H1 (cell line): Measurements from ENCODE around the gene CDHR2. TPM values are rescaled to one million over a fixed set of nuclear protein-coding genes. Genes with fewer than 3 reads are reported as not detected.

Experiments used
- CTCF ChIA-PET: fragments of 300-600 bp; sonication (Branson Sonifier 250); formaldehyde crosslinking; loops from one replicate; lab custom pipeline; 2021; ENCODE audit not compliant: partially characterized antibody; lab: Charles Lee
- POLR2A ChIA-PET: fragments of 300-600 bp; sonication (Branson Sonifier 250); formaldehyde crosslinking; loops from one replicate; lab custom pipeline; 2021; ENCODE audit warnings: inconsistent platforms; ENCODE audit not compliant: partially characterized antibody; lab: Charles Lee
- DNase-seq, 2 experiments: peaks; one replicate each; pipeline versions ENCODE4 v3.0.0 to v3.0.0-alpha.2; 2010 to 2022; ENCODE audit warnings: low spot score in 2 of 2, low read depth in 1 of 2, mixed read lengths in 1 of 2
- FAIRE-seq: peaks from 2 replicates; lab custom pipeline; 2011; peaks lifted over from hg19 to GRCh38; lab: Jason Lieb, UNC
- H2AFZ ChIP-seq: 2 replicates; pipeline ENCODE4 v1.8.1; 2012; ENCODE audit warnings: low read length, inconsistent platforms
- H2AK5ac ChIP-seq: 2 replicates; pipeline ENCODE4 v1.6.1; 2013; ENCODE audit warnings: low read depth, low read length
- H2BK120ac ChIP-seq: replicated peaks from 2 replicates; pipeline ENCODE3; 2013; ENCODE audit warnings: low read depth, low read length, inconsistent platforms
- H2BK12ac ChIP-seq: 2 replicates; pipeline ENCODE4 v1.6.1; 2013; ENCODE audit warnings: low read depth, low read length
- H2BK15ac ChIP-seq: 2 replicates; pipeline ENCODE4 v1.6.1; 2013; ENCODE audit warnings: low read length
- H2BK20ac ChIP-seq: 2 replicates; pipeline ENCODE4 v1.6.1; 2013; ENCODE audit warnings: low read length
- H2BK5ac ChIP-seq: 2 replicates; pipeline ENCODE4 v1.6.1; 2013; ENCODE audit warnings: low read depth, low read length
- H3K14ac ChIP-seq: 2 replicates; pipeline ENCODE4 v1.6.1; 2013; ENCODE audit warnings: inconsistent platforms; ENCODE audit not compliant: insufficient read length
- H3K18ac ChIP-seq: 2 replicates; pipeline ENCODE4 v1.6.1; 2013; ENCODE audit warnings: low read length; ENCODE audit errors: extremely low read depth
- H3K23ac ChIP-seq: 2 replicates; pipeline ENCODE4 v1.6.1; 2013; ENCODE audit warnings: inconsistent platforms; ENCODE audit not compliant: insufficient read length
- H3K23me2 ChIP-seq: 2 replicates; pipeline ENCODE4 v1.6.1; 2013; ENCODE audit warnings: low read depth, low read length
- H3K27ac ChIP-seq: 2 replicates; pipeline ENCODE4 v1.6.1; 2011; ENCODE audit warnings: low read depth, low read length, inconsistent platforms
- H3K27me3 ChIP-seq, 4 experiments: replicated peaks in 1 of 4; 1 replicate in 1 of 4; 2 replicates in 3 of 4; pipeline versions ENCODE4 v1.6.1 to v1.8.1; 2011 to 2013; ENCODE audit warnings: low read length in 3 of 4, mild to moderate bottlenecking in 3 of 4, inconsistent platforms in 2 of 4, mixed read lengths in 2 of 4, moderate library complexity in 1 of 4; ENCODE audit not compliant: control insufficient read depth in 3 of 4, insufficient read depth in 3 of 4; ENCODE audit errors: extremely low read depth in 1 of 4
- H3K36me3 ChIP-seq, 4 experiments: 2 replicates each; pipeline versions ENCODE4 v1.6.1 to v1.8.1; 2011 to 2013; ENCODE audit warnings: mild to moderate bottlenecking in 4 of 4, low read length in 3 of 4, moderate library complexity in 2 of 4, control low read depth in 1 of 4, inconsistent platforms in 1 of 4; ENCODE audit not compliant: insufficient read depth in 4 of 4, control insufficient read depth in 2 of 4
- H3K4ac ChIP-seq: replicated peaks from 2 replicates; pipeline ENCODE3; 2013; ENCODE audit warnings: low read length, low read depth, mixed read lengths, inconsistent platforms; ENCODE audit not compliant: insufficient read length
- H3K4me1 ChIP-seq, 4 experiments: replicated peaks in 1 of 4; 1 replicate in 1 of 4; 2 replicates in 3 of 4; pipeline versions ENCODE4 v1.6.1 to v1.8.1; 2011 to 2013; ENCODE audit warnings: low read length in 3 of 4, inconsistent platforms in 2 of 4, mixed read lengths in 1 of 4; ENCODE audit not compliant: insufficient read depth in 4 of 4, control insufficient read depth in 3 of 4
- H3K4me2 ChIP-seq, 2 experiments: 2 replicates each; pipeline versions ENCODE4 v1.6.1 to v1.8.1; 2011 to 2013; ENCODE audit warnings: low read depth in 2 of 2, low read length in 2 of 2, control low read depth in 1 of 2, inconsistent platforms in 1 of 2, mild to moderate bottlenecking in 1 of 2; ENCODE audit not compliant: insufficient read depth in 1 of 2
- H3K4me3 ChIP-seq, 4 experiments: fragments of 200-600, 300-600 bp in 1 of 4; sonication (generic), shearing (Covaris generic), sonication (Bioruptor Twin) in 1 of 4; 2 replicates each; pipeline versions ENCODE4 v1.5.1 to v1.8.1; 2011 to 2016; ENCODE audit warnings: low read length in 4 of 4, low read depth in 3 of 4, control low read depth in 2 of 4, inconsistent platforms in 2 of 4, mild to moderate bottlenecking in 2 of 4, mixed read lengths in 1 of 4, moderate library complexity in 1 of 4; ENCODE audit not compliant: insufficient read depth in 2 of 4; ENCODE audit errors: extremely low read depth in 1 of 4
- H3K56ac ChIP-seq: replicated peaks from 2 replicates; pipeline ENCODE3; 2013; ENCODE audit warnings: low read depth, mild to moderate bottlenecking, mixed read lengths, low read length, inconsistent platforms; ENCODE audit not compliant: insufficient read length
- H3K79me1 ChIP-seq: 2 replicates; pipeline ENCODE4 v1.6.1; 2013; ENCODE audit warnings: low read depth, low read length, control low read depth
- H3K79me2 ChIP-seq, 2 experiments: 2 replicates each; pipeline versions ENCODE4 v1.6.1 to v1.8.1; 2012 to 2013; ENCODE audit warnings: low read length in 2 of 2, mild to moderate bottlenecking in 2 of 2, inconsistent platforms in 1 of 2; ENCODE audit not compliant: insufficient read depth in 2 of 2, control insufficient read depth in 1 of 2
- H3K9ac ChIP-seq, 4 experiments: replicated peaks in 1 of 4; 1 replicate in 1 of 4; 2 replicates in 3 of 4; pipeline versions ENCODE4 v1.6.1 to v1.8.1; 2011 to 2013; ENCODE audit warnings: low read depth in 3 of 4, low read length in 3 of 4, control low read depth in 2 of 4, mild to moderate bottlenecking in 2 of 4, moderate library complexity in 2 of 4, inconsistent platforms in 1 of 4; ENCODE audit errors: extremely low read depth in 1 of 4
- H3K9me3 ChIP-seq, 2 experiments: 2 replicates each; pipeline versions ENCODE4 v1.6.1 to v1.8.1; 2012 to 2013; ENCODE audit warnings: mild to moderate bottlenecking in 2 of 2, moderate library complexity in 2 of 2, control low read depth in 1 of 2, inconsistent platforms in 1 of 2, low read depth in 1 of 2, low read length in 1 of 2, mixed read lengths in 1 of 2; ENCODE audit not compliant: insufficient read depth in 2 of 2
- H4K20me1 ChIP-seq, 2 experiments: replicated peaks in 1 of 2; 2 replicates each; pipeline versions ENCODE3 to v1.8.1; 2011 to 2013; ENCODE audit warnings: inconsistent platforms in 2 of 2, low read length in 2 of 2, mild to moderate bottlenecking in 1 of 2; ENCODE audit not compliant: insufficient read depth in 2 of 2, control insufficient read depth in 1 of 2
- H4K5ac ChIP-seq: 2 replicates; pipeline ENCODE4 v1.6.1; 2013; ENCODE audit warnings: low read length, low read depth, mixed read lengths, inconsistent platforms; ENCODE audit not compliant: insufficient read length
- H4K8ac ChIP-seq: 2 replicates; pipeline ENCODE4 v1.8.0; 2013; ENCODE audit warnings: mild to moderate bottlenecking, moderate library complexity, low read length, inconsistent platforms; ENCODE audit not compliant: insufficient read depth; ENCODE audit errors: extremely low read depth
- H4K91ac ChIP-seq: replicated peaks from 2 replicates; pipeline ENCODE3; 2013; ENCODE audit warnings: low read length, mixed read lengths, inconsistent platforms; ENCODE audit not compliant: insufficient read length
- GTF2F1 ChIP-seq: IDR thresholded peaks from 2 replicates; pipeline ENCODE4 v1.6.1; 2012; ENCODE audit warnings: low read depth, low read length, improper control_type of control experiment, borderline replicate concordance
- POLR2AphosphoS5 ChIP-seq: IDR thresholded peaks from 2 replicates; pipeline ENCODE4 v1.6.1; 2011; ENCODE audit warnings: low read depth, low read length
- WGBS, 2 experiments: shearing (Covaris generic) in 1 of 2; methylation state at CpG; one replicate each; pipeline versions ENCODE4 v1.1.6 to v1.1.7; 2013 to 2015; ENCODE audit warnings: low lambda C conversion rate in 2 of 2, mixed read lengths in 2 of 2, inconsistent platforms in 1 of 2, low coverage in 1 of 2, missing lambda C conversion rate in 1 of 2; ENCODE audit not compliant: insufficient replicate concordance in 2 of 2, insufficient coverage in 1 of 2, insufficient read length in 1 of 2; ENCODE audit errors: extremely low coverage in 1 of 2, missing lambda C conversion rate in 1 of 2; 5-methylcytosine and 5-hydroxymethylcytosine counted together
- polyA plus RNA-seq, 7 experiments: library from polyadenylated mRNA; depleted of rRNA in 3 of 7; stranded (reverse) in 5 of 7; unstranded in 2 of 7; fragments of >200 nt in 5 of 7; fragments of 200-250 nt in 2 of 7; gene quantifications; 1 replicate in 5 of 7; 2 replicates in 1 of 7; 4 replicates in 1 of 7; pipeline versions ENCODE4 v1.2.1 to v1.2.3, GENCODE V29; 2011 to 2013; ENCODE audit warnings: missing spikeins in 2 of 7, mixed read lengths in 2 of 7
- total RNA-seq: library from RNA; stranded (reverse); fragmentation: NEBNext Ultra II Directional; extraction: Animal tissue kit (Norgen Biotek cat#: 25700); gene quantifications from 2 replicates; pipeline ENCODE4 v1.2.1, GENCODE V29; 2021

The CDHR2 gene
- total and polyA plus RNA-seq, 2 of the 8 experiments (the other 6 are each of a cell fraction or from before 2014, with no cell fraction given) = 0.02 to 0.43 TPM

- Histone ChIP-seq H3K4ac (no peak overlapping the region), H3K4me3 (no peak overlapping the region), H3K79me2 (no peaks in the 10 kb centered on the region), H2BK20ac (no peak overlapping the region), H3K56ac (no peak overlapping the region), H3K14ac (no peak overlapping the region), H4K8ac (no peak overlapping the region), H3K4me2 (no peak overlapping the region), H2AK5ac (no peak overlapping the region), H4K20me1 (peaks cover 7 to 16% of the 10 kb centered on the region in 2 experiments), H3K27me3 (no peaks in the 10 kb centered on the region), H2BK5ac (no peak overlapping the region), H3K79me1 (peaks cover 3% of the 10 kb centered on the region), H3K9me3 (no peaks in the 10 kb centered on the region), H4K91ac (no peak overlapping the region), H2BK15ac (no peak overlapping the region), H3K9ac (no peak overlapping the region), H2BK120ac (no peak overlapping the region), H3K23ac (no peak overlapping the region), H3K36me3 (peaks cover 16 to 33% (median 27%) of the 10 kb centered on the region in 4 experiments; a peak in 7 of 8 replicates), H3K27ac (no peak overlapping the region), H3K4me1 (no peaks in the 10 kb centered on the region; a peak in 1 of 7 replicates), H3K18ac (no peak overlapping the region), H3K23me2 (no peaks in the 10 kb centered on the region), H4K5ac (no peak overlapping the region), H2AFZ (no peak overlapping the region), H2BK12ac (no peak overlapping the region)
- no peak for FAIRE-seq
- ChIA-PET POLR2A (interaction anchor here (0.6 to 26.0 kb wide), 6 partner anchors 12 to 101 kb away, joined by 3 to 458 read pairs (median 4); partner anchors contain the start of gene RNF44), CTCF (interaction anchor here (0.9 kb wide), 1 partner anchor 17 kb away, joined by 4 read pairs; no protein-coding TSS in a partner anchor)
- peak in 1 of 2 experiments; percentile 47 for DNase-seq
- TF ChIP-seq POLR2AphosphoS5 (0 out of 2 replicates have a peak, but pooled peaks have one; percentile 7), GTF2F1 (no peak)
- 97% methylated on average over 9 of the region's 9 CpGs; no CpG with 5 or more reads in 1 of the 2 experiments for WGBS, 2 experiments
These were observed 23.5 kb upstream of the CDHR2 start for GRCh38 chr5:176525677-176526076.
